SK-N-SH (cell line): ENCODE results near the gene CACNA1H. TPM values are rescaled to one million over a fixed set of nuclear protein-coding genes. Genes with fewer than 3 reads are reported as not detected.

ENCODE experiments used
- CTCF ChIA-PET: fragments of 300-600, 350-600 bp; formaldehyde crosslinking; extraction: SDS; loops from one replicate; lab custom pipeline; 2021; lab: Yijun Ruan, JAX
- POLR2A ChIA-PET: fragments of 350-600 bp; sonication (Branson Sonifier 250); formaldehyde crosslinking; extraction: SDS; loops from one replicate; lab custom pipeline; 2020; ENCODE audit warnings: antibody characterized with exemption, inconsistent platforms; lab: Yijun Ruan, JAX
- DNase-seq: peaks from one replicate; pipeline ENCODE4 v3.0.0; 2012
- H2AFZ ChIP-seq: fragments of 200-600 bp; sonication (generic); 2 replicates; pipeline ENCODE4 v1.8.1; 2016; ENCODE audit warnings: antibody characterized with exemption, mild to moderate bottlenecking, low read depth
- H3F3A ChIP-seq: fragments of 200-600 bp; sonication (generic); replicated peaks from 2 replicates; pipeline ENCODE3; 2016; ENCODE audit warnings: antibody characterized with exemption, mild to moderate bottlenecking; ENCODE audit not compliant: insufficient read depth
- H3K27ac ChIP-seq, 2 experiments: fragments of 200-500 bp in 1 of 2; fragments of 200-600 bp in 1 of 2; sonication (Bioruptor generic) in 1 of 2; sonication (generic), shearing (Covaris generic) in 1 of 2; 2 replicates each; pipeline versions ENCODE4 v1.5.1 to v1.6.1; 2014 to 2016; ENCODE audit warnings: low read depth in 2 of 2, inconsistent platforms in 1 of 2, low read length in 1 of 2, mild to moderate bottlenecking in 1 of 2, mixed read lengths in 1 of 2
- H3K27me3 ChIP-seq: fragments of 200-600 bp; sonication (generic), shearing (Covaris generic); 2 replicates; pipeline ENCODE4 v1.6.1; 2016; ENCODE audit warnings: mixed run types; ENCODE audit not compliant: insufficient read depth
- H3K36me3 ChIP-seq, 2 experiments: fragments of 200-500 bp in 1 of 2; fragments of 200-600 bp in 1 of 2; sonication (Bioruptor generic) in 1 of 2; sonication (generic) in 1 of 2; replicated peaks in 1 of 2; 2 replicates each; pipeline versions ENCODE3 to v1.5.1; 2014 to 2016; ENCODE audit warnings: low read length in 1 of 2, mild to moderate bottlenecking in 1 of 2; ENCODE audit not compliant: insufficient read depth in 2 of 2, control insufficient read depth in 1 of 2
- H3K4me1 ChIP-seq, 2 experiments: fragments of 200-500 bp in 1 of 2; fragments of 200-600 bp in 1 of 2; sonication (Bioruptor generic) in 1 of 2; sonication (generic), shearing (Covaris generic) in 1 of 2; 2 replicates each; pipeline versions ENCODE4 v1.5.1 to v1.6.1; 2014 to 2016; ENCODE audit warnings: low read depth in 1 of 2, low read length in 1 of 2, mixed run types in 1 of 2; ENCODE audit not compliant: insufficient read depth in 2 of 2, control insufficient read depth in 1 of 2
- H3K4me2 ChIP-seq: fragments of 200-600 bp; sonication (generic), shearing (Covaris generic); 2 replicates; pipeline ENCODE4 v1.6.1; 2017; ENCODE audit warnings: mixed run types
- H3K4me3 ChIP-seq, 2 experiments: fragments of 200-500 bp in 1 of 2; fragments of 200-600 bp in 1 of 2; sonication (Bioruptor generic) in 1 of 2; sonication (generic), shearing (Covaris generic) in 1 of 2; 2 replicates each; pipeline versions ENCODE4 v1.5.1 to v1.8.1; 2014 to 2016; ENCODE audit warnings: low read depth in 2 of 2, inconsistent platforms in 1 of 2, low read length in 1 of 2, mild to moderate bottlenecking in 1 of 2, mixed read lengths in 1 of 2, moderate library complexity in 1 of 2
- H3K79me2 ChIP-seq: fragments of 200-600 bp; sonication (generic); 2 replicates; pipeline ENCODE4 v1.8.1; 2017; ENCODE audit warnings: mild to moderate bottlenecking; ENCODE audit not compliant: insufficient read depth
- H3K9ac ChIP-seq: fragments of 200-600 bp; sonication (generic); 2 replicates; pipeline ENCODE4 v1.6.1; 2017; ENCODE audit warnings: mixed run types
- H3K9me2 ChIP-seq: fragments of 200-600 bp; sonication (generic); 2 replicates; pipeline ENCODE4 v1.6.1; 2017; ENCODE audit warnings: mixed run types
- H3K9me3 ChIP-seq: fragments of 200-600 bp; sonication (generic); 2 replicates; pipeline ENCODE4 v1.6.1; 2017; ENCODE audit warnings: mixed run types, mild to moderate bottlenecking, moderate library complexity
- H4K20me1 ChIP-seq: fragments of 200-600 bp; sonication (generic); 2 replicates; pipeline ENCODE4 v1.6.1; 2017; ENCODE audit warnings: mild to moderate bottlenecking, mixed run types; ENCODE audit not compliant: insufficient read depth
- CHD2 ChIP-seq: fragments of 150-350 bp; IDR thresholded peaks from 2 replicates; pipeline ENCODE4 v1.6.1; 2018; ENCODE audit warnings: low read length; ENCODE audit not compliant: partially characterized antibody
- CTCF ChIP-seq: fragments of 200-600 bp; sonication (generic); IDR thresholded peaks from 2 replicates; pipeline ENCODE4 v1.6.1; 2017; ENCODE audit warnings: antibody characterized with exemption, mild to moderate bottlenecking, moderate library complexity
- FOXM1 ChIP-seq: IDR thresholded peaks from 2 replicates; pipeline ENCODE4 v1.4.0; 2012; ENCODE audit warnings: low read depth, mild to moderate bottlenecking
- GATA2 ChIP-seq: sonication (generic); formaldehyde crosslinking; IDR thresholded peaks from 2 replicates; pipeline ENCODE4 v1.5.0; 2020; ENCODE audit warnings: mild to moderate bottlenecking, missing genetic modification reagents
- NFIC ChIP-seq: IDR thresholded peaks from 2 replicates; pipeline ENCODE4 v1.4.0; 2012; ENCODE audit warnings: borderline replicate concordance
- NRF1 ChIP-seq: IDR thresholded peaks from 2 replicates; pipeline ENCODE4 v1.6.1; 2012; ENCODE audit warnings: low read depth, mild to moderate bottlenecking, low read length
- REST ChIP-seq: IDR thresholded peaks from 2 replicates; pipeline ENCODE4 v1.6.1; 2012; ENCODE audit warnings: mild to moderate bottlenecking, low read depth, low read length, moderate library complexity
- SMC3 ChIP-seq: IDR thresholded peaks from 2 replicates; pipeline ENCODE4 v1.6.1; 2012; ENCODE audit warnings: low read depth, low read length, improper control_type of control experiment
- TCF12 ChIP-seq: IDR thresholded peaks from 2 replicates; pipeline ENCODE4 v1.4.0; 2012
- TEAD4 ChIP-seq: IDR thresholded peaks from 2 replicates; pipeline ENCODE4 v1.4.0; 2012; ENCODE audit warnings: mild to moderate bottlenecking, borderline replicate concordance; ENCODE audit not compliant: insufficient read depth
- USF1 ChIP-seq: IDR thresholded peaks from 2 replicates; pipeline ENCODE4 v1.4.0; 2012; ENCODE audit warnings: low read depth, borderline replicate concordance
- WGBS: methylation state at CpG from one replicate; pipeline ENCODE4 v1.1.6; 2017; ENCODE audit warnings: low lambda C conversion rate; 5-methylcytosine and 5-hydroxymethylcytosine counted together
- polyA plus RNA-seq, 3 experiments: library from polyadenylated mRNA; depleted of rRNA; stranded (reverse); fragments of >200 nt; gene quantifications; 2 replicates each; pipeline ENCODE4 v1.2.3, GENCODE V29; 2012

Gene CACNA1H
- polyA plus RNA-seq, 1 of the 3 experiments (the other 2 are of a cell fraction), result not detected

- H3K36me3 ChIP-seq, result no peaks in the 10 kb centered on the region
- H3K4me3 ChIP-seq, result no peak overlapping the region
- no peak overlapping the region for H2AFZ ChIP-seq
- no peak overlapping the region for H3K27ac ChIP-seq
- H3K4me1 ChIP-seq, result no peaks in the 10 kb centered on the region
- no peaks in the 10 kb centered on the region for H3F3A ChIP-seq
- no peaks in the 10 kb centered on the region for H3K9me2 ChIP-seq
- no peak for DNase-seq
- no peak overlapping the region for H3K4me2 ChIP-seq
- 0 out of 2 replicates have a peak, but pooled peaks cover 2% of the 10 kb centered on the region for H4K20me1 ChIP-seq
- ChIA-PET CTCF (interaction anchor here (2.0 kb wide), 1 partner anchor 11 kb away, joined by 6 read pairs; no protein-coding TSS in a partner anchor), POLR2A (no interaction called here)
- H3K79me2 ChIP-seq, result no peaks in the 10 kb centered on the region
- H3K9me3 ChIP-seq, result no peaks in the 10 kb centered on the region
- no peak for TF ChIP-seq CTCF
- no peak overlapping the region for H3K9ac ChIP-seq
- H3K27me3 ChIP-seq, result peaks cover 69% of the 10 kb centered on the region
- 45% methylated on average over 12 of the region's 14 CpGs for WGBS
Observed at GRCh38 chr16:1122398-1122765, 30.5 kb upstream of the CACNA1H start.

GRCh38 chr16:1123525-1124230, 29.2 kb upstream of the CACNA1H start:
- 23% methylated on average over 4 of the region's 21 CpGs for WGBS
- DNase-seq, result no peak
- Histone ChIP-seq H3K4me3 (no peak overlapping the region), H3K27me3 (peaks cover 61% of the 10 kb centered on the region), H4K20me1 (0 out of 2 replicates have a peak, but pooled peaks cover 2% of the 10 kb centered on the region), H3K79me2 (no peaks in the 10 kb centered on the region), H3K9me3 (no peaks in the 10 kb centered on the region), H3K4me2 (no peak overlapping the region), H3K4me1 (no peaks in the 10 kb centered on the region), H2AFZ (no peak overlapping the region), H3F3A (no peaks in the 10 kb centered on the region), H3K27ac (no peak overlapping the region), H3K9me2 (no peaks in the 10 kb centered on the region), H3K36me3 (no peaks in the 10 kb centered on the region), H3K9ac (no peak overlapping the region)
- no peak for TF ChIP-seq NFIC
- TF ChIP-seq NRF1, result no peak
- no peak for TF ChIP-seq CHD2
- TF ChIP-seq CTCF, result no peak
- TF ChIP-seq GATA2, result no peak
- ChIA-PET CTCF (no interaction called here), POLR2A (no interaction called here)

- Histone ChIP-seq H3K27me3 (peaks cover 58% of the 10 kb centered on the region), H3K27ac (no peak overlapping the region), H3F3A (no peaks in the 10 kb centered on the region), H3K36me3 (no peaks in the 10 kb centered on the region), H3K4me1 (no peaks in the 10 kb centered on the region), H4K20me1 (0 out of 2 replicates have a peak, but pooled peaks cover 2% of the 10 kb centered on the region), H3K9me3 (no peaks in the 10 kb centered on the region), H2AFZ (no peak overlapping the region), H3K9me2 (no peaks in the 10 kb centered on the region), H3K4me2 (no peak overlapping the region), H3K79me2 (no peaks in the 10 kb centered on the region), H3K9ac (no peak overlapping the region), H3K4me3 (no peak overlapping the region)
- CTCF ChIA-PET, result interaction anchor here (0.7 kb wide), 1 partner anchor 70 kb away, joined by 3 read pairs; no protein-coding TSS in a partner anchor
- no CpG with 5 or more reads among the region's 18 CpGs for WGBS
- POLR2A ChIA-PET, result no interaction called here
- DNase-seq, result no peak
- TF ChIP-seq TEAD4 (no peak), FOXM1 (no peak), NRF1 (no peak), NFIC (no peak), CHD2 (no peak), TCF12 (no peak), USF1 (no peak), SMC3 (no peak), REST (no peak)
Observed at GRCh38 chr16:1124291-1124690, 28.6 kb upstream of the CACNA1H start.
